NT2/D1 (cell line): ENCODE data around the gene ELMO1.

Experiments
- SUZ12 ChIP-seq: IDR thresholded peaks from 2 replicates; pipeline ENCODE4 v1.6.1; 2011; ENCODE audit not compliant: insufficient read length, insufficient read depth; ENCODE audit errors: extremely low read depth
- YY1 ChIP-seq: IDR thresholded peaks from 2 replicates; pipeline ENCODE4 v1.6.1; 2011; ENCODE audit not compliant: insufficient read length, insufficient read depth
- ZNF274 ChIP-seq: IDR thresholded peaks from 2 replicates; pipeline ENCODE4 v1.6.1; 2011; ENCODE audit warnings: mild to moderate bottlenecking, low read depth, low read length

GRCh38 chr7:36957620-36958019 is 491.0 kb downstream of the ELMO1 start:
- TF ChIP-seq YY1, result no peak
- TF ChIP-seq SUZ12, result no peak
- no peak for TF ChIP-seq ZNF274
